Measurements from ENCODE around the gene DPP6. TPM values are rescaled to one million over a fixed set of nuclear protein-coding genes. Genes with fewer than 3 reads are reported as not detected.
"Not testable (repeated sequence)": the region's sequence is repeated elsewhere in the genome, so short reads cannot be mapped to it uniquely, and the experiment has no call there.

Gene DPP6
- total RNA-seq, 2 donors from 2014 or later: 0.05 to 38.7 TPM

GRCh38 chr7:154052530-154053252, 493 bp downstream of the DPP6 start:
- WGBS: 3% methylated on average over 48 of the region's 83 CpGs
- H3K9me3 ChIP-seq; H3K4me3 ChIP-seq; H3K36me3 ChIP-seq; intact Hi-C loops (cut with DNase I); H3K27ac ChIP-seq; H3K27me3 ChIP-seq (replicated peaks; ENCODE audit: insufficient read depth); DNase-seq (ENCODE audit: low spot score); H3K4me1 ChIP-seq (replicated peaks): not testable (repeated sequence)

- H3K4me3 ChIP-seq; H3K36me3 ChIP-seq; H3K9me3 ChIP-seq; intact Hi-C loops (cut with DNase I); H3K4me1 ChIP-seq (replicated peaks); DNase-seq (ENCODE audit: low spot score); H3K27ac ChIP-seq; H3K27me3 ChIP-seq (replicated peaks; ENCODE audit: insufficient read depth): not testable (repeated sequence)
- WGBS: 35% methylated on average over 11 of the region's 16 CpGs
These were observed 1.5 kb downstream of the DPP6 start for GRCh38 chr7:154053466-154054312.

GRCh38 chr7:154054664-154055063, 2.5 kb downstream of the DPP6 start:
- not testable (repeated sequence) for H3K4me1 ChIP-seq (replicated peaks)

GRCh38 chr7:154055491-154056106, 3.4 kb downstream of the DPP6 start:
- 10% methylated on average over 9 of the region's 9 CpGs for WGBS
- H3K9me3 ChIP-seq; DNase-seq (ENCODE audit: low spot score); H3K4me1 ChIP-seq (replicated peaks); H3K27ac ChIP-seq; H3K4me3 ChIP-seq; H3K36me3 ChIP-seq; H3K27me3 ChIP-seq (replicated peaks; ENCODE audit: insufficient read depth); intact Hi-C loops (cut with DNase I): not testable (repeated sequence)

More at GRCh38 chr7:154054664-154055063, 2.5 kb downstream of the DPP6 start:
- intact Hi-C loops (cut with DNase I); H3K27me3 ChIP-seq (replicated peaks; ENCODE audit: insufficient read depth); DNase-seq (ENCODE audit: low spot score); H3K27ac ChIP-seq; H3K4me3 ChIP-seq; H3K36me3 ChIP-seq; H3K9me3 ChIP-seq: not testable (repeated sequence)
- 8% methylated on average over 1 of the region's 2 CpGs for WGBS

GRCh38 chr7:154058783-154059182, 6.6 kb downstream of the DPP6 start:
- H3K27ac ChIP-seq; H3K9me3 ChIP-seq; H3K36me3 ChIP-seq; intact Hi-C loops (cut with DNase I); H3K4me3 ChIP-seq; H3K4me1 ChIP-seq (replicated peaks); DNase-seq (ENCODE audit: low spot score); H3K27me3 ChIP-seq (replicated peaks; ENCODE audit: insufficient read depth): not testable (repeated sequence)
- 93% methylated on average over 14 of the region's 14 CpGs for WGBS

- H3K4me1 ChIP-seq (replicated peaks); DNase-seq (ENCODE audit: low spot score); H3K36me3 ChIP-seq; H3K27me3 ChIP-seq (replicated peaks; ENCODE audit: insufficient read depth); H3K9me3 ChIP-seq; H3K4me3 ChIP-seq; H3K27ac ChIP-seq; intact Hi-C loops (cut with DNase I): not testable (repeated sequence)
- 87% methylated on average over 6 of the region's 15 CpGs for WGBS
These were observed 8.4 kb downstream of the DPP6 start for GRCh38 chr7:154060551-154060950.

- H3K27ac ChIP-seq; H3K4me3 ChIP-seq; intact Hi-C loops (cut with DNase I); DNase-seq (ENCODE audit: low spot score); H3K4me1 ChIP-seq (replicated peaks); H3K36me3 ChIP-seq; H3K9me3 ChIP-seq; H3K27me3 ChIP-seq (replicated peaks; ENCODE audit: insufficient read depth): not testable (repeated sequence)
- peak in 3 of 4 experiments; percentile 32 to 53 (median 39) for TF ChIP-seq CTCF (IDR thresholded peaks at IDR 0.05)
- 6% methylated on average over 4 of the region's 4 CpGs for WGBS
These were observed 19.6 kb downstream of the DPP6 start for GRCh38 chr7:154071833-154072232.

GRCh38 chr7:154072395-154073181, 20.4 kb downstream of the DPP6 start:
- intact Hi-C loops (cut with DNase I); DNase-seq (ENCODE audit: low spot score); H3K4me3 ChIP-seq; H3K9me3 ChIP-seq; H3K4me1 ChIP-seq (replicated peaks); H3K27me3 ChIP-seq (replicated peaks; ENCODE audit: insufficient read depth); H3K36me3 ChIP-seq; H3K27ac ChIP-seq: not testable (repeated sequence)
- 70% methylated on average over 15 of the region's 15 CpGs for WGBS

GRCh38 chr7:154078523-154078922, 26.3 kb downstream of the DPP6 start:
- H3K27me3 ChIP-seq (replicated peaks; ENCODE audit: insufficient read depth); H3K27ac ChIP-seq; H3K36me3 ChIP-seq; DNase-seq (ENCODE audit: low spot score); H3K4me3 ChIP-seq; H3K9me3 ChIP-seq; H3K4me1 ChIP-seq (replicated peaks); intact Hi-C loops (cut with DNase I): not testable (repeated sequence)
- 69% methylated on average over 2 of the region's 2 CpGs for WGBS

GRCh38 chr7:154080249-154080648, 28.1 kb downstream of the DPP6 start:
- intact Hi-C loops (cut with DNase I); H3K36me3 ChIP-seq; DNase-seq (ENCODE audit: low spot score); H3K4me3 ChIP-seq; H3K27ac ChIP-seq; H3K27me3 ChIP-seq (replicated peaks; ENCODE audit: insufficient read depth); H3K4me1 ChIP-seq (replicated peaks); H3K9me3 ChIP-seq: not testable (repeated sequence)
- 87% methylated on average over 3 of the region's 3 CpGs for WGBS
